Measurements from ENCODE around the gene CLCA1. TPM values are rescaled to one million over a fixed set of nuclear protein-coding genes. Genes with fewer than 3 reads are reported as not detected.

CLCA1 gene
- total RNA-seq, 1 donor from 2014 or later = not detected

GRCh38 chr1:86516335-86516734 lies 47.6 kb downstream of the CLCA1 start:
- Mint-ChIP-seq H3K27ac (ENCODE audit: unreplicated experiment) (no peak overlapping the region), H3K4me3 (ENCODE audit: unreplicated experiment) (no peak overlapping the region), H3K4me1 (ENCODE audit: low read depth) (no peaks in the 10 kb centered on the region), H3K27me3 (ENCODE audit: low read depth) (no peaks in the 10 kb centered on the region), H3K9me3 (ENCODE audit: low read depth) (no peaks in the 10 kb centered on the region), H3K36me3 (ENCODE audit: low read depth) (no peaks in the 10 kb centered on the region)
- DNase-seq (ENCODE audit: low spot score) = no peak
- TF ChIP-seq CTCF (IDR thresholded peaks at IDR 0.05) = no peak

- no peaks in the 10 kb centered on the region for H3K4me1 Mint-ChIP-seq (ENCODE audit: low read depth)
- no peak for DNase-seq (ENCODE audit: low spot score)
- no peaks in the 10 kb centered on the region for H3K27me3 Mint-ChIP-seq (ENCODE audit: low read depth)
- no peak overlapping the region for H3K27ac Mint-ChIP-seq (ENCODE audit: unreplicated experiment)
- no peaks in the 10 kb centered on the region for H3K9me3 Mint-ChIP-seq (ENCODE audit: low read depth)
- no peaks in the 10 kb centered on the region for H3K36me3 Mint-ChIP-seq (ENCODE audit: low read depth)
- TF ChIP-seq CTCF (IDR thresholded peaks at IDR 0.05) = no peak
- H3K4me3 Mint-ChIP-seq (ENCODE audit: unreplicated experiment) = no peak overlapping the region
Observed at GRCh38 chr1:86517336-86517735, 48.6 kb downstream of the CLCA1 start.

- Mint-ChIP-seq H3K27ac (ENCODE audit: unreplicated experiment) (no peak overlapping the region), H3K4me1 (ENCODE audit: low read depth) (no peaks in the 10 kb centered on the region), H3K4me3 (ENCODE audit: unreplicated experiment) (no peak overlapping the region), H3K9me3 (ENCODE audit: low read depth) (peaks cover 3% of the 10 kb centered on the region), H3K27me3 (ENCODE audit: low read depth) (no peaks in the 10 kb centered on the region), H3K36me3 (ENCODE audit: low read depth) (no peaks in the 10 kb centered on the region)
- no peak for TF ChIP-seq CTCF (IDR thresholded peaks at IDR 0.05)
- DNase-seq (ENCODE audit: low spot score) = no peak
Observed at GRCh38 chr1:86520789-86521521, 52.2 kb downstream of the CLCA1 start.

- H3K9me3 Mint-ChIP-seq (ENCODE audit: low read depth) = peaks cover 3% of the 10 kb centered on the region
- no peak for TF ChIP-seq CTCF (IDR thresholded peaks at IDR 0.05)
- no peaks in the 10 kb centered on the region for H3K27me3 Mint-ChIP-seq (ENCODE audit: low read depth)
- DNase-seq (ENCODE audit: low spot score) = no peak
- no peaks in the 10 kb centered on the region for H3K4me1 Mint-ChIP-seq (ENCODE audit: low read depth)
- H3K36me3 Mint-ChIP-seq (ENCODE audit: low read depth) = no peaks in the 10 kb centered on the region
- no peak overlapping the region for H3K27ac Mint-ChIP-seq (ENCODE audit: unreplicated experiment)
- no peak overlapping the region for H3K4me3 Mint-ChIP-seq (ENCODE audit: unreplicated experiment)
Observed at GRCh38 chr1:86521522-86521891, 52.8 kb downstream of the CLCA1 start.

- Mint-ChIP-seq H3K27ac (ENCODE audit: unreplicated experiment) (no peak overlapping the region), H3K4me1 (ENCODE audit: low read depth) (no peaks in the 10 kb centered on the region), H3K27me3 (ENCODE audit: low read depth) (no peaks in the 10 kb centered on the region), H3K36me3 (ENCODE audit: low read depth) (no peaks in the 10 kb centered on the region), H3K4me3 (ENCODE audit: unreplicated experiment) (no peak overlapping the region), H3K9me3 (ENCODE audit: low read depth) (peaks cover 3% of the 10 kb centered on the region)
- no peak for TF ChIP-seq CTCF (IDR thresholded peaks at IDR 0.05)
- no peak for DNase-seq (ENCODE audit: low spot score)
Observed at GRCh38 chr1:86522240-86522639, 53.5 kb downstream of the CLCA1 start.

All from chondrocyte (in vitro differentiated cells).